ENCODE results near the gene NAT16. TPM values are rescaled to one million over a fixed set of nuclear protein-coding genes. Genes with fewer than 3 reads are reported as not detected.
A peak's percentile ranks its signal among the peaks of the same experiment; 100 is the strongest.

Gene NAT16
- total and polyA plus RNA-seq, 10 of the 15 experiments (the other 5 are each of a cell fraction or from before 2014, with no cell fraction given) = not detected

DNA sequence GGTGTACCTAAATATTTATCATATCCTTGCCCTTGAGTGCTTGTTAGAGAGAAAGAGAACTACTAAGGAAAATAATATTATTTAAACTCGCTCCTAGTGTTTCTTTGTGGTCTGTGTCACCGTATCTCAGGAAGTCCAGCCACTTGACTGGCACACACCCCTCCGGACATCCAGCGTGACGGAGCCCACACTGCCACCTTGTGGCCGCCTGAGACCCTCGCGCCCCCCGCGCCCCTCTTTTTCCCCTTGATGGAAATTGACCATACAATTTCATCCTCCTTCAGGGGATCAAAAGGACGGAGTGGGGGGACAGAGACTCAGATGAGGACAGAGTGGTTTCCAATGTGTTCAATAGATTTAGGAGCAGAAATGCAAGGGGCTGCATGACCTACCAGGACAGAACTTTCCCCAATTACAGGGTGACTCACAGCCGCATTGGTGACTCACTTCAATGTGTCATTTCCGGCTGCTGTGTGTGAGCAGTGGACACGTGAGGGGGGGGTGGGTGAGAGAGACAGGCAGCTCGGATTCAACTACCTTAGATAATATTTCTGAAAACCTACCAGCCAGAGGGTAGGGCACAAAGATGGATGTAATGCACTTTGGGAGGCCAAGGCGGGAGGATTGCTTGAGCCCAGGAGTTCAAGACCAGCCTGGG is 41.8 kb downstream of the NAT16 start (continued):
- TF ChIP-seq, protein P1, sequence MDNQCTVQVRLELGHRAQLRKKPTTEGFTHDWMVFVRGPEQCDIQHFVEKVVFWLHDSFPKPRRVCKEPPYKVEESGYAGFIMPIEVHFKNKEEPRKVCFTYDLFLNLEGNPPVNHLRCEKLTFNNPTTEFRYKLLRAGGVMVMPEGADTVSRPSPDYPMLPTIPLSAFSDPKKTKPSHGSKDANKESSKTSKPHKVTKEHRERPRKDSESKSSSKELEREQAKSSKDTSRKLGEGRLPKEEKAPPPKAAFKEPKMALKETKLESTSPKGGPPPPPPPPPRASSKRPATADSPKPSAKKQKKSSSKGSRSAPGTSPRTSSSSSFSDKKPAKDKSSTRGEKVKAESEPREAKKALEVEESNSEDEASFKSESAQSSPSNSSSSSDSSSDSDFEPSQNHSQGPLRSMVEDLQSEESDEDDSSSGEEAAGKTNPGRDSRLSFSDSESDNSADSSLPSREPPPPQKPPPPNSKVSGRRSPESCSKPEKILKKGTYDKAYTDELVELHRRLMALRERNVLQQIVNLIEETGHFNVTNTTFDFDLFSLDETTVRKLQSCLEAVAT (IDR thresholded peaks at IDR 0.05) = peak; percentile 59; the same call in 1 of the 2 replicates
- no peak for TF ChIP-seq ZNF217 (IDR thresholded peaks at IDR 0.05)
- TF ChIP-seq, protein P2, sequence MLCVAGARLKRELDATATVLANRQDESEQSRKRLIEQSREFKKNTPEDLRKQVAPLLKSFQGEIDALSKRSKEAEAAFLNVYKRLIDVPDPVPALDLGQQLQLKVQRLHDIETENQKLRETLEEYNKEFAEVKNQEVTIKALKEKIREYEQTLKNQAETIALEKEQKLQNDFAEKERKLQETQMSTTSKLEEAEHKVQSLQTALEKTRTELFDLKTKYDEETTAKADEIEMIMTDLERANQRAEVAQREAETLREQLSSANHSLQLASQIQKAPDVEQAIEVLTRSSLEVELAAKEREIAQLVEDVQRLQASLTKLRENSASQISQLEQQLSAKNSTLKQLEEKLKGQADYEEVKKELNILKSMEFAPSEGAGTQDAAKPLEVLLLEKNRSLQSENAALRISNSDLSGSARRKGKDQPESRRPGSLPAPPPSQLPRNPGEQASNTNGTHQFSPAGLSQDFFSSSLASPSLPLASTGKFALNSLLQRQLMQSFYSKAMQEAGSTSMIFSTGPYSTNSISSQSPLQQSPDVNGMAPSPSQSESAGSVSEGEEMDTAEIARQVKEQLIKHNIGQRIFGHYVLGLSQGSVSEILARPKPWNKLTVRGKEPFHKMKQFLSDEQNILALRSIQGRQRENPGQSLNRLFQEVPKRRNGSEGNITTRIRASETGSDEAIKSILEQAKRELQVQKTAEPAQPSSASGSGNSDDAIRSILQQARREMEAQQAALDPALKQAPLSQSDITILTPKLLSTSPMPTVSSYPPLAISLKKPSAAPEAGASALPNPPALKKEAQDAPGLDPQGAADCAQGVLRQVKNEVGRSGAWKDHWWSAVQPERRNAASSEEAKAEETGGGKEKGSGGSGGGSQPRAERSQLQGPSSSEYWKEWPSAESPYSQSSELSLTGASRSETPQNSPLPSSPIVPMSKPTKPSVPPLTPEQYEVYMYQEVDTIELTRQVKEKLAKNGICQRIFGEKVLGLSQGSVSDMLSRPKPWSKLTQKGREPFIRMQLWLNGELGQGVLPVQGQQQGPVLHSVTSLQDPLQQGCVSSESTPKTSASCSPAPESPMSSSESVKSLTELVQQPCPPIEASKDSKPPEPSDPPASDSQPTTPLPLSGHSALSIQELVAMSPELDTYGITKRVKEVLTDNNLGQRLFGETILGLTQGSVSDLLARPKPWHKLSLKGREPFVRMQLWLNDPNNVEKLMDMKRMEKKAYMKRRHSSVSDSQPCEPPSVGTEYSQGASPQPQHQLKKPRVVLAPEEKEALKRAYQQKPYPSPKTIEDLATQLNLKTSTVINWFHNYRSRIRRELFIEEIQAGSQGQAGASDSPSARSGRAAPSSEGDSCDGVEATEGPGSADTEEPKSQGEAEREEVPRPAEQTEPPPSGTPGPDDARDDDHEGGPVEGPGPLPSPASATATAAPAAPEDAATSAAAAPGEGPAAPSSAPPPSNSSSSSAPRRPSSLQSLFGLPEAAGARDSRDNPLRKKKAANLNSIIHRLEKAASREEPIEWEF (IDR thresholded peaks at IDR 0.05; ENCODE audit: insufficient replicate concordance, low read depth, low read length) = no peak
- no peak for TF ChIP-seq KAT2A (conservative IDR thresholded peaks at IDR 0.05; ENCODE audit: control insufficient read depth, low read depth, low read length)
- TF ChIP-seq SIX5 (IDR thresholded peaks at IDR 0.05; ENCODE audit: low read depth, low read length, severe bottlenecking) = no peak
- no peak for TF ChIP-seq STAT1 (conservative IDR thresholded peaks at IDR 0.05)
- TF ChIP-seq, protein P3, sequence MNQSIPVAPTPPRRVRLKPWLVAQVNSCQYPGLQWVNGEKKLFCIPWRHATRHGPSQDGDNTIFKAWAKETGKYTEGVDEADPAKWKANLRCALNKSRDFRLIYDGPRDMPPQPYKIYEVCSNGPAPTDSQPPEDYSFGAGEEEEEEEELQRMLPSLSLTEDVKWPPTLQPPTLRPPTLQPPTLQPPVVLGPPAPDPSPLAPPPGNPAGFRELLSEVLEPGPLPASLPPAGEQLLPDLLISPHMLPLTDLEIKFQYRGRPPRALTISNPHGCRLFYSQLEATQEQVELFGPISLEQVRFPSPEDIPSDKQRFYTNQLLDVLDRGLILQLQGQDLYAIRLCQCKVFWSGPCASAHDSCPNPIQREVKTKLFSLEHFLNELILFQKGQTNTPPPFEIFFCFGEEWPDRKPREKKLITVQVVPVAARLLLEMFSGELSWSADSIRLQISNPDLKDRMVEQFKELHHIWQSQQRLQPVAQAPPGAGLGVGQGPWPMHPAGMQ (IDR thresholded peaks at IDR 0.05; ENCODE audit: borderline replicate concordance) = no peak
- TF ChIP-seq JUNB (IDR thresholded peaks at IDR 0.05) = peak; percentile 87

Measured in GM12878 (cell line).